OCI-LY7 (cell line): ENCODE data around the gene AHNAK2. TPM values are rescaled to one million over a fixed set of nuclear protein-coding genes. Genes with fewer than 3 reads are reported as not detected.

Experiments
- BruUV-seq: library from RNA; stranded (reverse); fragments of 400-500 nt; replicated peaks from 2 replicates; lab custom pipeline; 2021; lab: Mats Ljungman, UMichigan
- CTCF ChIA-PET: fragments of 300-600 bp; sonication (Branson Sonifier 250); formaldehyde crosslinking; loops from one replicate; lab custom pipeline; 2022; ENCODE audit warnings: antibody characterized with exemption; ENCODE audit not compliant: unreplicated experiment; lab: Charles Lee
- POLR2A ChIA-PET: fragments of 300-600 bp; sonication (Branson Sonifier 250); formaldehyde crosslinking; loops from one replicate; lab custom pipeline; 2022; ENCODE audit warnings: antibody characterized with exemption; lab: Charles Lee
- DNase-seq: peaks from one replicate; pipeline ENCODE4 v3.0.0-alpha.2; 2015; ENCODE audit warnings: low spot score
- H2AFZ ChIP-seq: fragments of 200-600 bp; sonication (generic), shearing (Covaris generic); 2 replicates; pipeline ENCODE4 v1.6.1; 2014; ENCODE audit warnings: mild to moderate bottlenecking, antibody characterized with exemption, low read length, moderate library complexity
- H3K27ac ChIP-seq: fragments of 200-600 bp; sonication (generic); 2 replicates; pipeline ENCODE4 v1.5.1; 2014; ENCODE audit warnings: mixed run types, low read depth, mild to moderate bottlenecking, moderate library complexity, low read length, inconsistent platforms; ENCODE audit not compliant: poor library complexity, severe bottlenecking
- H3K36me3 ChIP-seq: fragments of 200-600 bp; sonication (generic); 2 replicates; pipeline ENCODE4 v1.6.1; 2014; ENCODE audit warnings: mild to moderate bottlenecking, antibody characterized with exemption, low read length, moderate library complexity, mixed read lengths; ENCODE audit not compliant: insufficient read depth
- H3K4me1 ChIP-seq: fragments of 200-600 bp; sonication (generic); 2 replicates; pipeline ENCODE4 v1.5.1; 2014; ENCODE audit warnings: mild to moderate bottlenecking, low read length; ENCODE audit not compliant: insufficient read depth, poor library complexity, severe bottlenecking
- H3K4me2 ChIP-seq: fragments of 200-600 bp; sonication (generic); 2 replicates; pipeline ENCODE4 v1.6.1; 2014; ENCODE audit warnings: mild to moderate bottlenecking, low read length
- H3K4me3 ChIP-seq: fragments of 200-600 bp; sonication (generic); 2 replicates; pipeline ENCODE4 v1.5.1; 2014; ENCODE audit warnings: mild to moderate bottlenecking, low read depth, low read length; ENCODE audit not compliant: poor library complexity, severe bottlenecking
- H3K79me2 ChIP-seq: fragments of 200-600 bp; sonication (generic); 2 replicates; pipeline ENCODE4 v1.6.1; 2016; ENCODE audit warnings: low read depth, mild to moderate bottlenecking, low read length, moderate library complexity, mixed read lengths; ENCODE audit not compliant: insufficient read depth
- H3K9me2 ChIP-seq: fragments of 200-600 bp; sonication (generic); 2 replicates; pipeline ENCODE4 v1.6.1; 2016; ENCODE audit warnings: mild to moderate bottlenecking, low read length, mixed read lengths; ENCODE audit not compliant: insufficient read depth
- H3K9me3 ChIP-seq: fragments of 200-600 bp; sonication (generic); 2 replicates; pipeline ENCODE4 v1.6.1; 2014; ENCODE audit warnings: mild to moderate bottlenecking, mixed run types, low read length, mixed read lengths
- H4K20me1 ChIP-seq: fragments of 200-600 bp; sonication (generic); 2 replicates; pipeline ENCODE4 v1.6.1; 2014; ENCODE audit warnings: mild to moderate bottlenecking, antibody characterized with exemption, low read length, moderate library complexity, mixed read lengths; ENCODE audit not compliant: insufficient read depth
- EZH2phosphoT487 ChIP-seq: fragments of 200-600 bp; sonication (generic); IDR thresholded peaks from 2 replicates; pipeline ENCODE4 v1.6.1; 2018; ENCODE audit warnings: low read depth, borderline replicate concordance, mild to moderate bottlenecking, mixed run types, antibody characterized with exemption, low read length, moderate library complexity, mixed read lengths
- intact Hi-C: fragments of 100-400 bp; cut with micrococcal nuclease; formaldehyde crosslinking; loops from one replicate; pipeline ENCODE4 v1.10.0; 2022; ENCODE audit not compliant: unreplicated experiment
- total RNA-seq, 2 experiments: library from RNA; depleted of rRNA in 1 of 2; stranded (reverse); fragments of >200 nt in 1 of 2; shearing (Covaris generic) in 1 of 2; gene quantifications; 2 replicates each; pipeline ENCODE4 v1.2.3, GENCODE V29; 2014 to 2022
- TF ChIP-seq, protein P1 (sequence below): fragments of 200-600 bp; sonication (generic); conservative IDR thresholded peaks from 2 replicates; pipeline ENCODE4 v1.5.1; 2014; ENCODE audit warnings: mild to moderate bottlenecking, antibody characterized with exemption, low read length, moderate library complexity, mixed read lengths

AHNAK2 gene
- total RNA-seq, 2 experiments from 2014 or later: 0.61 TPM; not detected in 1

DNA sequence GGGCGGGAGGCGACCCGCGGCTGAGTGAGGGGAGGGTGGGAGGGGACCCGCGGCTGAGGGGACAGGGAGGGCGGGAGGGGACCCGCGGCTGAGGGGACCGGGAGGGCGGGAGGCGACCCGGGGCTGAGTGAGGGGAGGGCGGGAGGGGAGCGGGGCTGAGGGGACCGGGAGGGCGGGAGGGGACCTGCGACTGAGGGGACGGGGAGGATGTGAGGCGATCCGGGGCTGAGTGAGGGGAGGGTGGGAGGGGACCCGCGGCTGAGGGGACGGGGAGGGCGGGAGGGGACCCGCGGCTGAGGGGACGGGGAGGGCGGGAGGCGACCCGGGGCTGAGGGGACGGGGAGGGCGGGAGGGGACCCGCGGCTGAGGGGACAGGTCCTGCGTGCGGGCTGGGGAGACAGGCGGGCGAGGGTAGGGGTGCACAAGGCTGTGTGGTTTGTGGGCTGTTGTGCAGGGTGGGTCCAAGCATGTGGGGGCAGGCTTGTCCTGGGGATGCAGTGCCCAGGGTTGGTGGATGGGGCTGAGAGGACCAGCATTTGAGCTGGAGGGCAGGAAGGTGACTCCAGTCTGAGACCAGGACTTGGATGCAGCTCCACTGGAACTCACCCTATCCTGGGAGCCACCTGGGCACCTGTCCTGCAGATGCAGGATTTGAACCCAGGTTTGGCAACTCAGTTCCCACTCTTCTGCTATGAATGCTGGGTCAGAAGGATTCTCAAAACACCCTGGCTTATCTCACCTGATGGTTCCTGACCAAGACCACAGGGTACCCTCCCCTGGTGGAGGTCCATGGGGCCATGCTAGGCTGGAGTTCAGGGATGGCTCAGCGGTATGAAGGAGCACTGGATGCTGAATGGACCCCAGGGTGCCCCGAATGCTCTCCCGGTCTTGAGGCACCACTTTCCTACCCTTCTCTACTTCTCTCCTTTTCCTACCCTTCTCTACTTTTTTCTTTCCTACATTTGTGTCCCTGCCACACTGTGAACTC, 44.1 kb downstream of the AHNAK2 start:
- no peak for TF ChIP-seq EZH2phosphoT487
- TF ChIP-seq, protein P1, sequence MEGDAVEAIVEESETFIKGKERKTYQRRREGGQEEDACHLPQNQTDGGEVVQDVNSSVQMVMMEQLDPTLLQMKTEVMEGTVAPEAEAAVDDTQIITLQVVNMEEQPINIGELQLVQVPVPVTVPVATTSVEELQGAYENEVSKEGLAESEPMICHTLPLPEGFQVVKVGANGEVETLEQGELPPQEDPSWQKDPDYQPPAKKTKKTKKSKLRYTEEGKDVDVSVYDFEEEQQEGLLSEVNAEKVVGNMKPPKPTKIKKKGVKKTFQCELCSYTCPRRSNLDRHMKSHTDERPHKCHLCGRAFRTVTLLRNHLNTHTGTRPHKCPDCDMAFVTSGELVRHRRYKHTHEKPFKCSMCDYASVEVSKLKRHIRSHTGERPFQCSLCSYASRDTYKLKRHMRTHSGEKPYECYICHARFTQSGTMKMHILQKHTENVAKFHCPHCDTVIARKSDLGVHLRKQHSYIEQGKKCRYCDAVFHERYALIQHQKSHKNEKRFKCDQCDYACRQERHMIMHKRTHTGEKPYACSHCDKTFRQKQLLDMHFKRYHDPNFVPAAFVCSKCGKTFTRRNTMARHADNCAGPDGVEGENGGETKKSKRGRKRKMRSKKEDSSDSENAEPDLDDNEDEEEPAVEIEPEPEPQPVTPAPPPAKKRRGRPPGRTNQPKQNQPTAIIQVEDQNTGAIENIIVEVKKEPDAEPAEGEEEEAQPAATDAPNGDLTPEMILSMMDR: no peak
- Histone ChIP-seq H3K79me2 (no peaks in the 10 kb centered on the region), H3K4me3 (no peak overlapping the region), H3K9me3 (no peaks in the 10 kb centered on the region), H4K20me1 (no peaks in the 10 kb centered on the region), H3K4me2 (no peak overlapping the region), H3K27ac (no peak overlapping the region), H3K9me2 (no peaks in the 10 kb centered on the region), H2AFZ (no peak overlapping the region), H3K4me1 (no peaks in the 10 kb centered on the region), H3K36me3 (no peaks in the 10 kb centered on the region)
- intact Hi-C loops: no loop called here
- CTCF ChIA-PET: no interaction called here
- POLR2A ChIA-PET: no interaction called here
- DNase-seq: no peak
- BruUV-seq: no TSS peak

DNA sequence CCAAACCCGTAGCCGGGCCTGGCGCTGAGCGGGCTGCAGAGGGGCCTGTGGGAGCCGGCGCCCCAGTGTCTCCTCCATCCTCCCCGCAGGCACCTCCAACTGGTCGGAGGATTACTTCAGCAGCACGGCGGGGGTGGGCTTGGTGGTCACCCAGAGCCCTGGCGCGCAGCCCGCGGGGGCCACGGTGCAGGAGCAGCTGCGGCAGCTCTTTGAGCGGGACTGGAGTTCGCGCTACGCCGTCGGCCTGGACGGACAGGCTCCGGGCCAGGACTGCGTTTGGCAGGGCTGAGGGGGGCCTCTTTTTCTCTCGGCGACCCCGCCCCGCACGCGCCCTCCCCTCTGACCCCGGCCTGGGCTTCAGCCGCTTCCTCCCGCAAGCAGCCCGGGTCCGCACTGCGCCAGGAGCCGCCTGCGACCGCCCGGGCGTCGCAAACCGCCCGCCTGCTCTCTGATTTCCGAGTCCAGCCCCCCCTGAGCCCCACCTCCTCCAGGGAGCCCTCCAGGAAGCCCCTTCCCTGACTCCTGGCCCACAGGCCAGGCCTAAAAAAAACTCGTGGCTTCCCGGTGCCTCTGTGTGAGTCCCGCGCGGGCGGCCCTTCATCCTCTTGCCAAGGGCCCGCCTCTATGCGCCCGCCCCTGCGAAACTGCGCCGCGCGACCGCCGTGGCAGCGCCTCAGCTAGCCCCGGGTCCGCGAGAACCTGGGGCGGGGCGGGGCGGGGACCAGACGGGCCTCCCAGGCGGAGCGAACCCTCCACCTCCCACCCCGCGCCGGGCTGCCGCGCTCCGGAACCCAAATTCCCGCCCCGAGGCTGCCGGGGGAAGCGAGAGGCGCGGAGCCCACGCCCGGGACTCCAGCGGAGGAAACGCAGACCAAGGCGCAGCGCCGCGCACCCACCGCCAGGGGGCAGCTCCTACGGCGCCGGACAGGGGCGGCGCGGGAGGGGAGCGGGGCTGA, 45.2 kb downstream of the AHNAK2 start:
- Histone ChIP-seq H3K9me3 (no peaks in the 10 kb centered on the region), H2AFZ (no peak overlapping the region), H3K4me3 (no peak overlapping the region), H3K4me2 (no peak overlapping the region), H3K9me2 (no peaks in the 10 kb centered on the region), H4K20me1 (no peaks in the 10 kb centered on the region), H3K4me1 (peaks cover 4% of the 10 kb centered on the region), H3K36me3 (no peaks in the 10 kb centered on the region), H3K27ac (no peak overlapping the region), H3K79me2 (no peaks in the 10 kb centered on the region)
- POLR2A ChIA-PET: no interaction called here
- TF ChIP-seq, protein P1: peak; percentile 47
- TF ChIP-seq EZH2phosphoT487: no peak
- no TSS peak for BruUV-seq
- intact Hi-C loops: no loop called here
- DNase-seq: peak; percentile 47
- CTCF ChIA-PET: no interaction called here
